Panc1 (cell line): ENCODE results near the gene RPN2.

Source experiments
- POLR2AphosphoS5 ChIP-seq: IDR thresholded peaks from 2 replicates; pipeline ENCODE4 v1.6.1; 2012; ENCODE audit warnings: mild to moderate bottlenecking, low read depth, low read length, moderate library complexity
- TCF7L2 ChIP-seq: IDR thresholded peaks from 2 replicates; pipeline ENCODE4 v1.6.1; 2011; ENCODE audit warnings: mild to moderate bottlenecking, low read depth, low read length, inconsistent platforms
- TF ChIP-seq, protein P1 (sequence below): fragments of 450-650 bp; IDR thresholded peaks from 2 replicates; pipeline ENCODE4 v1.5.1; 2017; ENCODE audit warnings: mild to moderate bottlenecking

DNA sequence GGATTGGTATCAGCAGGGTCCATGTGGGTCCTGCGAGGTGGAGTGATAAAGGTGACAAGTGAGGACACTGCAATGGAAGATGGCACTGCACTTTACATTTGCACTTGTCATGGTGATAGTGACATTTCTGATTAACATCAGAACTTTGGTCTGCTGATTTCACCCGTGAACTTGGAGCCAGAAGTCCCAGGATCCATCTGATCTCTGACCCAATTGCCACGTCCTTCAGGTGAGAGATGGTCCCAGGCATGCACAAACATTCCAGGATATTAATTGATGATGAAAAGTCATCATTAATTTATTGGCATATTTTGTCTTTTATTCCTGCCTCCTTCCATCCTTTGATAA, 92.3 kb downstream of the RPN2 start:
- no peak for TF ChIP-seq POLR2AphosphoS5
- TF ChIP-seq, protein P1, sequence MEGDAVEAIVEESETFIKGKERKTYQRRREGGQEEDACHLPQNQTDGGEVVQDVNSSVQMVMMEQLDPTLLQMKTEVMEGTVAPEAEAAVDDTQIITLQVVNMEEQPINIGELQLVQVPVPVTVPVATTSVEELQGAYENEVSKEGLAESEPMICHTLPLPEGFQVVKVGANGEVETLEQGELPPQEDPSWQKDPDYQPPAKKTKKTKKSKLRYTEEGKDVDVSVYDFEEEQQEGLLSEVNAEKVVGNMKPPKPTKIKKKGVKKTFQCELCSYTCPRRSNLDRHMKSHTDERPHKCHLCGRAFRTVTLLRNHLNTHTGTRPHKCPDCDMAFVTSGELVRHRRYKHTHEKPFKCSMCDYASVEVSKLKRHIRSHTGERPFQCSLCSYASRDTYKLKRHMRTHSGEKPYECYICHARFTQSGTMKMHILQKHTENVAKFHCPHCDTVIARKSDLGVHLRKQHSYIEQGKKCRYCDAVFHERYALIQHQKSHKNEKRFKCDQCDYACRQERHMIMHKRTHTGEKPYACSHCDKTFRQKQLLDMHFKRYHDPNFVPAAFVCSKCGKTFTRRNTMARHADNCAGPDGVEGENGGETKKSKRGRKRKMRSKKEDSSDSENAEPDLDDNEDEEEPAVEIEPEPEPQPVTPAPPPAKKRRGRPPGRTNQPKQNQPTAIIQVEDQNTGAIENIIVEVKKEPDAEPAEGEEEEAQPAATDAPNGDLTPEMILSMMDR: no peak
- TF ChIP-seq TCF7L2: no peak
